SKM-1 (cell line): ENCODE results near the gene SH3RF3.

Experiments used
- DNase-seq: peaks from one replicate; lab custom pipeline; 2025; ENCODE audit not compliant: unreplicated experiment; lab: John Stamatoyannopoulos, UW

SH3RF3 gene

GRCh38 chr2:109300582-109300981 is 171.6 kb downstream of the SH3RF3 start:
- no peak for DNase-seq

- no peak for DNase-seq
Observed at GRCh38 chr2:109301746-109302145, 172.7 kb downstream of the SH3RF3 start.

GRCh38 chr2:109302319-109302718 is 173.3 kb downstream of the SH3RF3 start:
- DNase-seq = no peak

- DNase-seq = no peak
Observed at GRCh38 chr2:109304242-109304641, 175.2 kb downstream of the SH3RF3 start.

- no peak for DNase-seq
Observed at GRCh38 chr2:109304731-109305470, 175.9 kb downstream of the SH3RF3 start.

GRCh38 chr2:109305490-109306167 is 176.6 kb downstream of the SH3RF3 start:
- no peak for DNase-seq

- no peak for DNase-seq
Observed at GRCh38 chr2:109306190-109306589, 177.2 kb downstream of the SH3RF3 start.

GRCh38 chr2:109311771-109312170 is 182.8 kb downstream of the SH3RF3 start:
- DNase-seq = no peak

- DNase-seq = no peak
Observed at GRCh38 chr2:109312902-109313301, 183.9 kb downstream of the SH3RF3 start.

- DNase-seq = no peak
Observed at GRCh38 chr2:109313343-109313742, 184.3 kb downstream of the SH3RF3 start.

- DNase-seq = no peak
Observed at GRCh38 chr2:109316091-109316490, 187.1 kb downstream of the SH3RF3 start.

- DNase-seq = no peak
Observed at GRCh38 chr2:109317471-109318095, 188.6 kb downstream of the SH3RF3 start.

- DNase-seq = no peak
Observed at GRCh38 chr2:109318150-109318948, 189.3 kb downstream of the SH3RF3 start.

- DNase-seq = no peak
Observed at GRCh38 chr2:109318949-109319342, 189.9 kb downstream of the SH3RF3 start.

GRCh38 chr2:109320195-109320922 is 191.4 kb downstream of the SH3RF3 start:
- no peak for DNase-seq

GRCh38 chr2:109321570-109321969 is 192.6 kb downstream of the SH3RF3 start:
- no peak for DNase-seq

- no peak for DNase-seq
Observed at GRCh38 chr2:109322111-109322510, 193.1 kb downstream of the SH3RF3 start.

GRCh38 chr2:109322641-109323040 is 193.6 kb downstream of the SH3RF3 start:
- DNase-seq = no peak

- DNase-seq = no peak
Observed at GRCh38 chr2:109324861-109325260, 195.9 kb downstream of the SH3RF3 start.

GRCh38 chr2:109325570-109325969 is 196.6 kb downstream of the SH3RF3 start:
- DNase-seq = no peak

- DNase-seq = no peak
Observed at GRCh38 chr2:109326306-109326705, 197.3 kb downstream of the SH3RF3 start.
